Stimulated activated memory B cell treated with anti-CD40 and anti-IgM and Interleukin-4, amounts not matched to agents 10 μg/mL and 1 μg/mL and 100 μg/mL, for 72 hours (primary cell): ENCODE measurements around the gene ZFP62.

Experiments
- ATAC-seq: fragments of 150-1000 bp; cut with Tn5 transposase; 2 replicates; pipeline ENCODE4 v1.10.0; 2021
- H3K27ac Mint-ChIP-seq: one replicate; pipeline ENCODE4 v1.8.0; 2022; ENCODE audit warnings: mild to moderate bottlenecking, mixed read lengths
- H3K27me3 Mint-ChIP-seq: one replicate; pipeline ENCODE4 v1.8.0; 2022; ENCODE audit warnings: mixed read lengths
- H3K36me3 Mint-ChIP-seq: one replicate; pipeline ENCODE4 v1.8.0; 2022; ENCODE audit warnings: mixed read lengths
- H3K4me1 Mint-ChIP-seq: one replicate; pipeline ENCODE4 v1.8.0; 2022; ENCODE audit warnings: mixed read lengths
- H3K4me3 Mint-ChIP-seq: one replicate; pipeline ENCODE4 v1.8.0; 2022; ENCODE audit warnings: mild to moderate bottlenecking, moderate library complexity, mixed read lengths
- H3K9me3 Mint-ChIP-seq: one replicate; pipeline ENCODE4 v1.8.0; 2022; ENCODE audit warnings: mixed read lengths

The ZFP62 gene

GRCh38 chr5:180874804-180875582 is 13.9 kb upstream of the ZFP62 start:
- Mint-ChIP-seq H3K27me3 (no peaks in the 10 kb centered on the region), H3K27ac (peak overlapping the region; percentile 62), H3K9me3 (no peaks in the 10 kb centered on the region), H3K4me1 (peaks cover 11% of the 10 kb centered on the region), H3K36me3 (no peaks in the 10 kb centered on the region), H3K4me3 (no peak overlapping the region)
- no peak for ATAC-seq

- H3K4me1 Mint-ChIP-seq = peaks cover 16% of the 10 kb centered on the region
- H3K36me3 Mint-ChIP-seq = no peaks in the 10 kb centered on the region
- peak; percentile 83 for ATAC-seq
- no peaks in the 10 kb centered on the region for H3K9me3 Mint-ChIP-seq
- H3K27me3 Mint-ChIP-seq = no peaks in the 10 kb centered on the region
- H3K4me3 Mint-ChIP-seq = no peak overlapping the region
- H3K27ac Mint-ChIP-seq = peak overlapping the region; percentile 70
These were observed 12.8 kb upstream of the ZFP62 start for GRCh38 chr5:180873615-180874520.

- H3K36me3 Mint-ChIP-seq = no peaks in the 10 kb centered on the region
- no peaks in the 10 kb centered on the region for H3K9me3 Mint-ChIP-seq
- H3K27me3 Mint-ChIP-seq = no peaks in the 10 kb centered on the region
- no peak for ATAC-seq
- no peak overlapping the region for H3K4me3 Mint-ChIP-seq
- peaks cover 19% of the 10 kb centered on the region for H3K4me1 Mint-ChIP-seq
- no peak overlapping the region for H3K27ac Mint-ChIP-seq
These were observed 11.3 kb upstream of the ZFP62 start for GRCh38 chr5:180872419-180872818.

- no peaks in the 10 kb centered on the region for H3K9me3 Mint-ChIP-seq
These were observed 9.4 kb upstream of the ZFP62 start for GRCh38 chr5:180870276-180871068.

GRCh38 chr5:180869587-180869986 is 8.5 kb upstream of the ZFP62 start:
- H3K4me1 Mint-ChIP-seq = peaks cover 19% of the 10 kb centered on the region
- no peak for ATAC-seq
- no peaks in the 10 kb centered on the region for H3K36me3 Mint-ChIP-seq
- no peaks in the 10 kb centered on the region for H3K27me3 Mint-ChIP-seq
- no peak overlapping the region for H3K27ac Mint-ChIP-seq
- no peaks in the 10 kb centered on the region for H3K9me3 Mint-ChIP-seq
- no peak overlapping the region for H3K4me3 Mint-ChIP-seq

More at GRCh38 chr5:180870276-180871068, 9.4 kb upstream of the ZFP62 start:
- peaks cover 19% of the 10 kb centered on the region for H3K4me1 Mint-ChIP-seq
- no peak overlapping the region for H3K4me3 Mint-ChIP-seq
- H3K27ac Mint-ChIP-seq = peak overlapping the region; percentile 30
- H3K36me3 Mint-ChIP-seq = no peaks in the 10 kb centered on the region
- no peak for ATAC-seq
- no peaks in the 10 kb centered on the region for H3K27me3 Mint-ChIP-seq

- Mint-ChIP-seq H3K9me3 (no peaks in the 10 kb centered on the region), H3K36me3 (no peaks in the 10 kb centered on the region), H3K4me3 (no peak overlapping the region), H3K4me1 (peaks cover 15% of the 10 kb centered on the region), H3K27me3 (no peaks in the 10 kb centered on the region), H3K27ac (no peak overlapping the region)
- ATAC-seq = no peak
These were observed 7.9 kb upstream of the ZFP62 start for GRCh38 chr5:180868960-180869359.

- no peak overlapping the region for H3K27ac Mint-ChIP-seq
- no peaks in the 10 kb centered on the region for H3K36me3 Mint-ChIP-seq
- no peaks in the 10 kb centered on the region for H3K9me3 Mint-ChIP-seq
- no peak overlapping the region for H3K4me3 Mint-ChIP-seq
- H3K4me1 Mint-ChIP-seq = peaks cover 8% of the 10 kb centered on the region
- H3K27me3 Mint-ChIP-seq = no peaks in the 10 kb centered on the region
- no peak for ATAC-seq
These were observed 5.9 kb upstream of the ZFP62 start for GRCh38 chr5:180866985-180867384.

GRCh38 chr5:180865981-180866695 is 5.1 kb upstream of the ZFP62 start:
- Mint-ChIP-seq H3K27me3 (no peaks in the 10 kb centered on the region), H3K27ac (no peak overlapping the region), H3K36me3 (no peaks in the 10 kb centered on the region)

GRCh38 chr5:180862645-180863044 is 1.6 kb upstream of the ZFP62 start:
- Mint-ChIP-seq H3K36me3 (peaks cover 12% of the 10 kb centered on the region), H3K27ac (no peak overlapping the region), H3K4me3 (no peak overlapping the region), H3K4me1 (peaks cover 22% of the 10 kb centered on the region), H3K9me3 (no peaks in the 10 kb centered on the region), H3K27me3 (no peaks in the 10 kb centered on the region)
- ATAC-seq = no peak

More at GRCh38 chr5:180865981-180866695, 5.1 kb upstream of the ZFP62 start:
- no peak overlapping the region for H3K4me3 Mint-ChIP-seq
- no peak for ATAC-seq
- no peaks in the 10 kb centered on the region for H3K9me3 Mint-ChIP-seq
- peaks cover 8% of the 10 kb centered on the region for H3K4me1 Mint-ChIP-seq

- peak; percentile 78 for ATAC-seq
- peaks cover 39% of the 10 kb centered on the region for H3K4me1 Mint-ChIP-seq
- H3K9me3 Mint-ChIP-seq = no peaks in the 10 kb centered on the region
- H3K27ac Mint-ChIP-seq = peak overlapping the region; percentile 94
- H3K36me3 Mint-ChIP-seq = peaks cover 30% of the 10 kb centered on the region
- no peaks in the 10 kb centered on the region for H3K27me3 Mint-ChIP-seq
- H3K4me3 Mint-ChIP-seq = peak overlapping the region; percentile 97
These were observed 696 bp downstream of the ZFP62 start for GRCh38 chr5:180860273-180860886.

GRCh38 chr5:180858586-180858985 is 2.5 kb downstream of the ZFP62 start:
- H3K36me3 Mint-ChIP-seq = peaks cover 46% of the 10 kb centered on the region

GRCh38 chr5:180853848-180854176 is 7.3 kb downstream of the ZFP62 start:
- Mint-ChIP-seq H3K4me1 (peaks cover 50% of the 10 kb centered on the region), H3K27me3 (no peaks in the 10 kb centered on the region), H3K9me3 (peaks cover 4% of the 10 kb centered on the region), H3K36me3 (peaks cover 87% of the 10 kb centered on the region), H3K27ac (no peak overlapping the region), H3K4me3 (no peak overlapping the region)
- ATAC-seq = no peak

More at GRCh38 chr5:180858586-180858985, 2.5 kb downstream of the ZFP62 start:
- H3K27me3 Mint-ChIP-seq = no peaks in the 10 kb centered on the region
- H3K9me3 Mint-ChIP-seq = no peaks in the 10 kb centered on the region
- peak overlapping the region; percentile 94 for H3K27ac Mint-ChIP-seq
- H3K4me3 Mint-ChIP-seq = no peak overlapping the region
- H3K4me1 Mint-ChIP-seq = peaks cover 54% of the 10 kb centered on the region
- no peak for ATAC-seq

GRCh38 chr5:180853121-180853847 is 7.8 kb downstream of the ZFP62 start:
- no peaks in the 10 kb centered on the region for H3K27me3 Mint-ChIP-seq
- H3K4me3 Mint-ChIP-seq = no peak overlapping the region
- H3K4me1 Mint-ChIP-seq = peaks cover 47% of the 10 kb centered on the region
- H3K36me3 Mint-ChIP-seq = peaks cover 87% of the 10 kb centered on the region
- H3K9me3 Mint-ChIP-seq = peaks cover 4% of the 10 kb centered on the region
- ATAC-seq = no peak
- H3K27ac Mint-ChIP-seq = no peak overlapping the region

- H3K4me3 Mint-ChIP-seq = no peak overlapping the region
- peaks cover 4% of the 10 kb centered on the region for H3K9me3 Mint-ChIP-seq
- no peak overlapping the region for H3K27ac Mint-ChIP-seq
- H3K36me3 Mint-ChIP-seq = peaks cover 94% of the 10 kb centered on the region
- ATAC-seq = no peak
- peaks cover 47% of the 10 kb centered on the region for H3K4me1 Mint-ChIP-seq
- no peaks in the 10 kb centered on the region for H3K27me3 Mint-ChIP-seq
These were observed 8.6 kb downstream of the ZFP62 start for GRCh38 chr5:180852495-180852894.
